GM18505 (cell line): ENCODE results near the gene TMEM63C.

Experiments
- ATAC-seq: cut with Tn5 transposase; IDR thresholded peaks from one replicate; pipeline ENCODE4 v1.9.1; 2021; ENCODE audit not compliant: unreplicated experiment
- POLR2A ChIP-seq: IDR thresholded peaks from 4 replicates; pipeline ENCODE4 v1.6.1; 2011; ENCODE audit warnings: borderline replicate concordance; ENCODE audit not compliant: insufficient read depth, insufficient read length; ENCODE audit errors: extremely low read depth

TMEM63C gene

DNA sequence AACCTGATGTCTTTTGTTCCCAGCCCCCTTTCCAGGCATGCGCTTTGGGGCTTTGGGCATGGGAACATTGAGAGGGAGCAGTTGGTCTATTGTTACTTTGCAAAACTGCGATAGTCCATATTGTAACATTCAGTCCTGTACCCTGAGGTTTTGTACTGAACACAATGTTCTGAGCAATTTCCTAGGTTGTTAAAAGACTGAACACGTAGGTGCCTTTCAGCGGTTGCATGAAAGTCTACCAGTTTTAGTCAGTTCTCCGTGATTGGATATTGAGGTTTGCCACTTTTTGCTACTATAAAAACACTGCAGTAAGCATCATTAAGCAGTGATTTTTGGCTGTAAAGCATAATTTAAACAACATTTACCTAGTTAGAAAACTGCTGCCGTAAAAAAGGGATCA, 69.3 kb downstream of the TMEM63C start:
- no peak for ATAC-seq
- no peak for TF ChIP-seq POLR2A

DNA sequence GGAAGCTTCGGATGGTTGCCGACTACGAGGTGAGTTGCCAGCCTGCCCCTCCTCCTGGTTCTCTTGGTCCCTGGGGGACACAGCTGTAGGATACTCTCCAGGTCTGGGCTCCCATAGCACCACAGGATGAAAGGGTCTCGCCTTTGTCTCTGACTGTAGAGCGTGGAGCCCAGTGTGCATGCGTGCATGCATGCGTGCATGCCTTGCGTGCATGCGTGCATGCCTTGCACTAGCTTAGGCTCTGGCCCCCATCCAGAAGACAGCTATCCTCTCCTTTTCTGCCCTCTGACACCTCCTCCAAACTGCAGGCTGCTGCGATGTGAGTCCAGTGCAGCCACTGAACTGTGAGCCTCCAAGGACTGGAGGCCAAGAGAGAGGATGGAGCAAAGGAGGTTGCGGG, 70.3 kb downstream of the TMEM63C start:
- ATAC-seq: no peak
- TF ChIP-seq POLR2A: no peak

DNA sequence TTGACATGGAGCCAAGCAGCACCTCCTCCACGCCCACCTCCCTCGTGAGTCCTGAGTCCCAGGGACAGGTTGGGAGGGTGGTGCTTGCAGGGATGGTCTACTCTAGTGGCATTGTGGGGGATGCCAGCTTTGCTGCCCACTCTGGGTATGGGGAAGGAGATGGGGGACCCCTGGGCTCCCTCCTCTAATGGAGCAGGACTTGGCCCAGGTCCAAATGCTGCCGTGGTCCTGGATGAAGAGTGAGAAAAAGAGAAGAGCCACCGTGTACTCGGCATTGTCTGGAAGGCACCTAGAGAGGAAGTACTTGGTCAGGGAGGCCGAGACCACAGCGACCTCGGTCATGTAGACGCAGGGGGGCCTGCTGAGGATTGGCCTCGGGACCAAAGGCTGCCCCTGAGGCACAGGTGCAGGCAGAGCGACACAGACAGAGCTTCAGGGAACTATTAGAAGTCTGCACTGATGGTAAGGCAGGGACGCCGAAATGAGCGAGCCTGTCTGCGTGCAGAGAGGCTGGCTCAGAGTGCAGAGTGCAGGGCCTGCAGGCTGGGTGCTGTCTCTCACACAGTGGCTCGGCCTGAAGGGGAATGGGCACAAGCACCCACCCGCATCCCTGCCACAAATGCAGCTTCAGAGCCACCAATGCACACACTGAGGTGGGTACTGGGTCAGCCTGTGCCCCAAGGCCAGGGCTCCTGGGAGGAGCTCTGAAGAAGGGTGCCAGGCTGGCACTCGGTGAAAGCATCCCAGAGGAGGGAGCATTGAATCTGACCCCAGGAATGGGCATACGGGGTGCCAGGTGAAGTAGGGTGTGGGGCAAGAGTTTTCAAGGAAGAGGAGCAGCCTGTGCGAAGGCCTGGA, 72.0 kb downstream of the TMEM63C start:
- no peak for ATAC-seq
- no peak for TF ChIP-seq POLR2A

- no peak for ATAC-seq
- no peak for TF ChIP-seq POLR2A
These were observed 75.1 kb downstream of the TMEM63C start for GRCh38 chr14:77256694-77257093.

DNA sequence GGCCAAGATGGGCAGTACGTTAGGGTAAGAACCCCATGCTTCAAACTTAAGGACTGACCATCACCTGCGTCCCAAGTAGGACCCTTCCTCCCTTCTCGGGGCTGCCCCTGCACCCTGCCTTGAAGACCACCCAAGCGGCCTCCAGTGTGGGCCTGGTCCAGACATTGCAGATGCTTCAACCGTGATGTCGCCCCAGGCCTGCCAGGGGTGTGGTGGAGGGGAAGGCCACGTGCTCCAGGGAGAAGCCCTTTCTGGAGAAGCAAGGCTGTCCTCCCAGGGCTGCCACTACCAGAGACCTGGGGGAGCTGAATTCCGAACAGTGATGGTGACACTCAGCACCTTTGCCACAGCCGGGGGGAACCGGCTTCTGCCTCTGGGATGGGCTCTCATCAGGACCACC, 76.1 kb downstream of the TMEM63C start:
- TF ChIP-seq POLR2A: no peak
- no peak for ATAC-seq

DNA sequence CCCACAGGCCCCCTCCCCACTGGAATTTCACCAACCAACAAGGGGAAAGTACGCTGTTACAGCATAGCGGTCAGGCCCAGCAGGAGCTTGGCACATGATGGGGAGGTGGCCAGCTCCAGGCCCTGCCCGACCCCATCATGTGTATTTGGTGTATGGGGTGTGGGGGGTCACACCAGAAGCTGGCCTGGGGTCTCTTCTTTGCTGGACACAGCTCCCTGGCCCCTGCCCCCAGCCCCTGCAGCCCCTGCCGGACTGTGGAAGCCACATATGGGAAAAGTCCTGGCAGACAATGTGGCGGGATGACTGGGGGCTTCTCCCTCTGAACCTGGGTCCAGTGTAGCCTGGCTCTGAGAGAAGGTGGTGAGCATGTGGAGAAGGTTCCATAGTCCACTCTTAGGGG, 77.0 kb downstream of the TMEM63C start:
- TF ChIP-seq POLR2A: no peak
- ATAC-seq: no peak

DNA sequence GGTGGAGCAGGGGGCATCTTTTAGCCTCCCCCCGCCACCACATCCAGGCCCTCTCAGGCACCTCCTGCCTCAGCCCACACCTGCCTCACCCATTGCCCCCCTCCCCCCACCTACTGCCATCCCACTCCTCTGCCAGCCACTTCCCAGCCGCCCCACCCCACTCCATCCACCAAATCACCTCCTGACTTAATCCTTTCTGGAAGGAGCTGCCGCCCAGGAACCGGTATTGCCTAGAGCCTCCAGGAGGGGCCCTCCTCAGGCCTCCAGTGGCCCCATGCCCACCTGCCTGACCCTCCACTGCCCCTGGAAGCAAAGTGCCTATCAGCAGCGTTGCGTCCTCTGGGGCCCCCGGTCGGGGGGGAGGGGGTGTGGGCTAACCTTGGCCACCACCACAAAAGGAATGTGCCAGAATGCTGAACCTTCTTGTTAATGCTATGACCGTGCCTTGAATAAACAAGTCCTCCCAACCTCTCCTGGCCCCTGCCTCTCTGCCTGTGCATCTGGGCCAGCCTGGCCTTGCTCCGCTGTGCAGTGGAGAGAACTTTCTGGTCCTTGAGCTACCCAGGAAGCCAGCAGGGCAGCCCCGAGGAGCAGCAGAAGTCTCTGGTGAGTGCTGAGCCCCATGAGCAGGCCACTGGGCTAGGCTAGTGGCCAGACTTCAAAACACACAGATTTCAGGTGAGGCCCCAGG, 77.6 kb downstream of the TMEM63C start:
- ATAC-seq: no peak
- TF ChIP-seq POLR2A: no peak

GRCh38 chr14:77260199-77260598, 78.6 kb downstream of the TMEM63C start:
- no peak for ATAC-seq
- no peak for TF ChIP-seq POLR2A

GRCh38 chr14:77260631-77261030, 79.0 kb downstream of the TMEM63C start:
- TF ChIP-seq POLR2A: no peak
- ATAC-seq: no peak

DNA sequence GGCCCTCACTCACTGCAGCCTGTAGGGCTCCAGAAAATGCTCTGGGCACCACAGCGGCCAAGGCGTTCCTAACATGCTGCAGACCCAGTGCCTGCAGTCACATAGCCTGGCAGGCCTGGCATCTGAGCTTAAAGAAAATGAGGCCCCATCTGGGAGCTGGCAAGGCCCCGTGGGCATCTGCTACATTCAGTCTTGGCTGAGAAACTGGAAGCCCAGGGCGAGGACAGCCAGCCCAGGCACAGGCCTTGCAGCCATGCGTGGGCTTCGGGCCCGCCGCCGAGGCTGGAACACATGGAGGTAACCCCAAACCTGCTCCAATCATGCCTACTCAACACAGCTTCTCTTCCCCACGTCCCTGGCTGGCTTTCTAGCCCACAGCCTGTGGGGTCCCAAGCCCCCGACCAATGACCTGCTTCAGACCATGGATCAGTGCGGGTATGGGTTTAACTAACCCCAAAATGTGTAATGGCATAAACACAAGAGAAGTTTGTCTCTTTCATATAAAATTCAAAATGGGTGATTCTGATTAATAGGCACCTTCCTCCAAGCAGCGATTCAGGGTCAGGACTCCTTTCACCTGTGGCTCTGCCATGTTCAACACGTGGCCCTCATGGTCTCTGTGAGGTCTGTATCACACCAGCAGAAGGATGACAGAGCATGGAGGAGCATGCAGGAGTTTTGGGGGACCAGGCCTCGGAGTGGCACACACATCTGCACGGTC, 83.0 kb downstream of the TMEM63C start:
- ATAC-seq: no peak
- no peak for TF ChIP-seq POLR2A

DNA sequence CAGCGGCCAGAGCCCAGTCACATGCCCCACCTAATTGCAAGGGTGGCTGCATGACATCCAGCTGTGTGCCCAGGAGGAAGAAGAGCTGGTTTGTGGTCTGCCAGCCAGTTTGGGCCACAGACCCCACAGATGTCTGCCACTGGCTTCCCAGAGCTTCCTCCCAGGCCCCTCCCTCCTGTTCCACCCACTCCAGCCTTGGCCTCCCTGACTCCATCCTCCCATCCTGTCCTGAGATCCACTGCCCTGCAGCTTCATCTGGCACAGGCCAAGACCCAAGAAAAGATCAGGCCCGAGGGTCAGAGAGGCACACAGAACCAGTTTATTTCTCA, 83.6 kb downstream of the TMEM63C start:
- no peak for TF ChIP-seq POLR2A
- no peak for ATAC-seq

GRCh38 chr14:77265561-77266335, 84.2 kb downstream of the TMEM63C start:
- TF ChIP-seq POLR2A: no peak

GRCh38 chr14:77266336-77266735, 84.7 kb downstream of the TMEM63C start:
- no peak for TF ChIP-seq POLR2A
- ATAC-seq: no peak

More at GRCh38 chr14:77265561-77266335, 84.2 kb downstream of the TMEM63C start:
- no peak for ATAC-seq
